ENCODE data around the gene PSRC1.

DNA sequence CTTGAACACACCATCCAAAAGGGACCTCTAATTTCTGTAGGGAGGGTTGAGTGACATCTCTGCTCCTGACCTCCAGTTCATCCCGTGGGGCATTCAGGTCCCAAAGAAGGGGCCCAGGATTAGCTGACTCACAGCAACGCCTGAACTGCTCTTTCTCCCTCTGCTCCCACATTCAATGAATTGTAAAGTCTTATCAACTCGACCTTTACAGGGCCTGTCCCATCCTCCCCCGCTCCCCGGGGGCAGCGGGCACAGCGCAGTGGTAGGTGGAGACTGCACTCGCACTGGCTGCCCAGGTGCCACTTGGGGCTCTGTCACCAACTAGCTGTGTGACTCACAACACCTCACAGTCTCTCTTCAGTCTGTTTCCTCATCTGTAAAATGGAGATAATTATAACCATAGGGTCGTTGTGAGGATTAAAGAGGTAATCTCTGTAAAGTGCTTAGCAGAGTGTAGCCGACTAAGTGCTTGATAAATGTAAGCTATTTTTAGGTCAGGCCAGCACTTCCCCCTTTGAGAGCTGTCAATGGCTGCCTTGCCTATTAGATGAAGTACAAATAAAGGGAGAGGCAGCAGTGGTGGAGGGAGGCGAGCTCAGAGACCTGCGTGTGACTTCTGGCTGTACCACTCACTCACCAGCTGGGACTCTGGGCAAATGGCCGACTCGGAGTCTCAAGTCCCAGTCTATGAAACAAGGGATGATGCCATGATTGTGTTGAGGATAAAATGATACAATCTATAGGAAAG is 24.5 kb upstream of the PSRC1 start:
- TF ChIP-seq LEF1 (IDR thresholded peaks at IDR 0.05; ENCODE audit: borderline replicate concordance) (no peak), SP1 (IDR thresholded peaks at IDR 0.05) (no peak), BHLHE40 (IDR thresholded peaks at IDR 0.05; ENCODE audit: borderline replicate concordance) (no peak), ZNF384 (IDR thresholded peaks at IDR 0.05) (no peak), FOXM1 (IDR thresholded peaks at IDR 0.05; ENCODE audit: borderline replicate concordance) (no peak)

Measured in HEK293T (cell line).